GM23248 (cell line): ENCODE data around the gene GPR31. TPM values are rescaled to one million over a fixed set of nuclear protein-coding genes. Genes with fewer than 3 reads are reported as not detected.

Experiments used
- DNase-seq: peaks from one replicate; pipeline ENCODE4 v3.0.0-alpha.2; 2015
- H2AFZ ChIP-seq: fragments of 200-600 bp; sonication (generic); 2 replicates; pipeline ENCODE4 v1.6.1; 2016; ENCODE audit warnings: antibody characterized with exemption
- H3F3A ChIP-seq: fragments of 200-600 bp; sonication (generic); 2 replicates; pipeline ENCODE4 v1.6.1; 2016; ENCODE audit warnings: mild to moderate bottlenecking, antibody characterized with exemption, mixed run types; ENCODE audit not compliant: insufficient read depth
- H3K27ac ChIP-seq: fragments of 200-600 bp; sonication (generic); 2 replicates; pipeline ENCODE4 v1.5.1; 2016; ENCODE audit warnings: mild to moderate bottlenecking
- H3K27me3 ChIP-seq: fragments of 200-600 bp; sonication (generic); replicated peaks from 2 replicates; pipeline ENCODE4 v1.6.1; 2016; ENCODE audit warnings: mild to moderate bottlenecking; ENCODE audit not compliant: insufficient read depth
- H3K36me3 ChIP-seq: fragments of 200-600 bp; sonication (generic); 2 replicates; pipeline ENCODE4 v1.6.1; 2016; ENCODE audit warnings: low read depth, mild to moderate bottlenecking
- H3K4me1 ChIP-seq: fragments of 200-600 bp; sonication (generic); 2 replicates; pipeline ENCODE4 v1.6.1; 2016; ENCODE audit warnings: mild to moderate bottlenecking; ENCODE audit not compliant: insufficient read depth
- H3K4me2 ChIP-seq: fragments of 200-600 bp; sonication (generic); one replicate; pipeline ENCODE4 v1.6.1; 2016; ENCODE audit warnings: mild to moderate bottlenecking; ENCODE audit not compliant: unreplicated experiment
- H3K4me3 ChIP-seq: fragments of 200-600 bp; sonication (generic); 2 replicates; pipeline ENCODE4 v1.5.1; 2016; ENCODE audit warnings: mild to moderate bottlenecking
- H3K79me2 ChIP-seq: fragments of 200-600 bp; sonication (generic); 2 replicates; pipeline ENCODE4 v1.6.1; 2016; ENCODE audit warnings: mild to moderate bottlenecking; ENCODE audit not compliant: insufficient read depth
- H3K9ac ChIP-seq: fragments of 200-600 bp; sonication (generic); 2 replicates; pipeline ENCODE4 v1.6.1; 2016; ENCODE audit warnings: mild to moderate bottlenecking
- H3K9me2 ChIP-seq: fragments of 200-600 bp; sonication (generic); 2 replicates; pipeline ENCODE4 v1.6.1; 2016; ENCODE audit warnings: mixed run types, mild to moderate bottlenecking, moderate library complexity; ENCODE audit not compliant: insufficient read depth
- H3K9me3 ChIP-seq: fragments of 200-600 bp; sonication (generic); one replicate; pipeline ENCODE4 v1.6.1; 2017; ENCODE audit warnings: low read depth
- H4K20me1 ChIP-seq: fragments of 200-600 bp; sonication (generic); 2 replicates; pipeline ENCODE4 v1.6.0; 2016; ENCODE audit not compliant: insufficient read depth
- EZH2 ChIP-seq: fragments of 200-600 bp; sonication (generic); IDR thresholded peaks from 2 replicates; pipeline ENCODE4 v1.6.1; 2018; ENCODE audit warnings: antibody characterized with exemption, mild to moderate bottlenecking; ENCODE audit not compliant: insufficient read depth, poor library complexity, severe bottlenecking
- EZH2phosphoT487 ChIP-seq: fragments of 200-600 bp; sonication (generic); IDR thresholded peaks from 2 replicates; pipeline ENCODE4 v1.6.1; 2018; ENCODE audit warnings: antibody characterized with exemption, moderate library complexity, mild to moderate bottlenecking, low read depth; ENCODE audit not compliant: insufficient read depth
- WGBS, 2 experiments: methylation state at CpG; one replicate each; pipeline ENCODE4 v1.1.6; 2015 to 2017; ENCODE audit warnings: low lambda C conversion rate in 2 of 2, low coverage in 1 of 2; ENCODE audit errors: missing lambda C conversion rate in 2 of 2; 5-methylcytosine and 5-hydroxymethylcytosine counted together
- in situ Hi-C: fragments of 300-500 bp; cut with MboI; formaldehyde crosslinking; loops from 2 replicates; pipeline ENCODE4 v1.15.0; 2020
- polyA plus RNA-seq: library from polyadenylated mRNA; unstranded; fragments of >200 nt; fragmentation: Nextera tagmentation; extraction: Ambion mirVana; gene quantifications from 2 replicates; pipeline ENCODE4 v1.2.1, GENCODE V29; 2016
- total RNA-seq: library from RNA; depleted of rRNA; stranded (reverse); fragments of >200 nt; shearing (Covaris generic); gene quantifications from 2 replicates; pipeline ENCODE4 v1.2.3, GENCODE V29; 2014

Gene GPR31
- total and polyA plus RNA-seq, 2 experiments from 2014 or later: not detected

GRCh38 chr6:167122827-167123657 is 34.7 kb downstream of the GPR31 start, which contains the start of gene CCR6:
Gene CCR6 (plus strand): TSS chr6:167123096. CDS start chr6:167136135, 13,039 bp downstream.
- in situ Hi-C loops: no loop called here

GRCh38 chr6:167122041-167122826 is 35.5 kb downstream of the GPR31 start:
- H3F3A ChIP-seq: no peaks in the 10 kb centered on the region

More at GRCh38 chr6:167122827-167123657, 34.7 kb downstream of the GPR31 start, which contains the start of gene CCR6:
- Histone ChIP-seq H3K4me1 (no peaks in the 10 kb centered on the region), H3K9ac (no peak within 1 kb of the TSS), H3K36me3 (no peaks in the 10 kb centered on the region), H2AFZ (no peak within 1 kb of the TSS), H3K79me2 (no peaks in the 10 kb centered on the region), H3K27ac (no peak within 1 kb of the TSS), H3K4me2 (no peak within 1 kb of the TSS), H4K20me1 (no peaks in the 10 kb centered on the region), H3K4me3 (no peak within 1 kb of the TSS), H3K9me2 (no peaks in the 10 kb centered on the region), H3F3A (no peaks in the 10 kb centered on the region), H3K9me3 (no peaks in the 10 kb centered on the region), H3K27me3 (no peaks in the 10 kb centered on the region)
- TF ChIP-seq EZH2phosphoT487 (no peak), EZH2 (no peak)
- 16 to 20% methylated on average over 8 of the region's 8 CpGs for WGBS, 2 experiments
- DNase-seq: no peak

GRCh38 chr6:167121335-167121841 is 36.4 kb downstream of the GPR31 start:
- Histone ChIP-seq H2AFZ (no peak overlapping the region), H3K4me2 (no peak overlapping the region), H3K27me3 (no peaks in the 10 kb centered on the region), H3K4me3 (no peak overlapping the region), H3F3A (no peaks in the 10 kb centered on the region), H3K79me2 (no peaks in the 10 kb centered on the region), H3K27ac (no peak overlapping the region), H3K9me2 (no peaks in the 10 kb centered on the region), H3K9ac (no peak overlapping the region), H3K36me3 (no peaks in the 10 kb centered on the region), H3K4me1 (no peaks in the 10 kb centered on the region), H3K9me3 (no peaks in the 10 kb centered on the region), H4K20me1 (no peaks in the 10 kb centered on the region)
- in situ Hi-C loops: no loop called here
- WGBS, 2 experiments: 35 to 40% methylated on average over 8 of the region's 8 CpGs
- no peak for DNase-seq
- TF ChIP-seq EZH2phosphoT487 (no peak), EZH2 (no peak)

More at GRCh38 chr6:167122041-167122826, 35.5 kb downstream of the GPR31 start:
- Histone ChIP-seq H3K4me2 (no peak overlapping the region), H3K9ac (no peak overlapping the region), H3K79me2 (no peaks in the 10 kb centered on the region), H3K4me1 (no peaks in the 10 kb centered on the region), H3K36me3 (no peaks in the 10 kb centered on the region), H3K4me3 (no peak overlapping the region), H3K27ac (no peak overlapping the region), H4K20me1 (no peaks in the 10 kb centered on the region), H3K27me3 (no peaks in the 10 kb centered on the region), H2AFZ (no peak overlapping the region), H3K9me2 (no peaks in the 10 kb centered on the region), H3K9me3 (no peaks in the 10 kb centered on the region)
- WGBS, 2 experiments: 41 to 42% methylated on average over 23 of the region's 23 CpGs
- TF ChIP-seq EZH2 (no peak), EZH2phosphoT487 (no peak)
- DNase-seq: no peak
- in situ Hi-C loops: no loop called here

- H3K4me1 ChIP-seq: no peaks in the 10 kb centered on the region
- no peaks in the 10 kb centered on the region for H3K9me3 ChIP-seq
- H3F3A ChIP-seq: no peaks in the 10 kb centered on the region
- H3K9ac ChIP-seq: no peak overlapping the region
- no peak for DNase-seq
- H3K27me3 ChIP-seq: no peaks in the 10 kb centered on the region
- in situ Hi-C loops: no loop called here
- no peak overlapping the region for H3K4me3 ChIP-seq
- no peaks in the 10 kb centered on the region for H3K79me2 ChIP-seq
- H3K9me2 ChIP-seq: no peaks in the 10 kb centered on the region
- 2 to 16% methylated on average over 1 of the region's 1 CpG for WGBS, 2 experiments
- H4K20me1 ChIP-seq: no peaks in the 10 kb centered on the region
- H3K4me2 ChIP-seq: no peak overlapping the region
- H3K36me3 ChIP-seq: no peaks in the 10 kb centered on the region
- H2AFZ ChIP-seq: no peak overlapping the region
- H3K27ac ChIP-seq: no peak overlapping the region
- no peak for TF ChIP-seq EZH2
These were observed 37.2 kb downstream of the GPR31 start for GRCh38 chr6:167120583-167120903.
